Calu3 (cell line): ENCODE data around the gene SERTAD2. TPM values are rescaled to one million over a fixed set of nuclear protein-coding genes. Genes with fewer than 3 reads are reported as not detected.

ENCODE experiments used
- BruUV-seq: library from RNA; stranded (reverse); fragments of 400-500 nt; replicated peaks from 2 replicates; lab custom pipeline; 2021; lab: Mats Ljungman, UMichigan
- CTCF ChIA-PET: fragments of 300-600 bp; sonication (Branson Sonifier 250); formaldehyde crosslinking; loops from one replicate; lab custom pipeline; 2022; ENCODE audit warnings: antibody characterized with exemption; lab: Charles Lee
- DNase-seq: peaks from one replicate; pipeline ENCODE4 v3.0.0; 2022
- H3K27ac Mint-ChIP-seq: one replicate; pipeline ENCODE4 v1.8.0; 2022; ENCODE audit warnings: mixed read lengths; ENCODE audit not compliant: unreplicated experiment
- H3K27me3 Mint-ChIP-seq: one replicate; pipeline ENCODE4 v1.8.0; 2022; ENCODE audit warnings: mixed read lengths; ENCODE audit not compliant: unreplicated experiment
- H3K36me3 Mint-ChIP-seq: one replicate; pipeline ENCODE4 v1.8.0; 2022; ENCODE audit warnings: mild to moderate bottlenecking, moderate library complexity, mixed read lengths; ENCODE audit not compliant: insufficient read depth, unreplicated experiment
- H3K4me1 Mint-ChIP-seq: one replicate; pipeline ENCODE4 v1.8.0; 2022; ENCODE audit warnings: mild to moderate bottlenecking, low read depth, mixed read lengths; ENCODE audit not compliant: unreplicated experiment
- H3K4me3 Mint-ChIP-seq: one replicate; pipeline ENCODE4 v1.8.0; 2022; ENCODE audit warnings: mild to moderate bottlenecking, low read depth, moderate library complexity, mixed read lengths; ENCODE audit not compliant: unreplicated experiment
- H3K9me3 Mint-ChIP-seq: one replicate; pipeline ENCODE4 v1.8.0; 2022; ENCODE audit warnings: low read depth, mixed read lengths; ENCODE audit not compliant: unreplicated experiment
- intact Hi-C: fragments of 100-400 bp; cut with micrococcal nuclease; formaldehyde crosslinking; loops from one replicate; pipeline ENCODE4 v1.10.0; 2022; ENCODE audit not compliant: unreplicated experiment
- total RNA-seq: library from RNA; stranded (reverse); gene quantifications from 2 replicates; pipeline ENCODE4 v1.2.3, GENCODE V29; 2022
- TF ChIP-seq, protein P1 (sequence below): fragments of 200-600 bp; IDR thresholded peaks from one replicate; pipeline ENCODE4 v1.8.0; 2022; ENCODE audit warnings: antibody characterized with exemption; ENCODE audit not compliant: unreplicated experiment

Gene SERTAD2
- total RNA-seq, 1 experiment from 2014 or later: 19.2 TPM

DNA sequence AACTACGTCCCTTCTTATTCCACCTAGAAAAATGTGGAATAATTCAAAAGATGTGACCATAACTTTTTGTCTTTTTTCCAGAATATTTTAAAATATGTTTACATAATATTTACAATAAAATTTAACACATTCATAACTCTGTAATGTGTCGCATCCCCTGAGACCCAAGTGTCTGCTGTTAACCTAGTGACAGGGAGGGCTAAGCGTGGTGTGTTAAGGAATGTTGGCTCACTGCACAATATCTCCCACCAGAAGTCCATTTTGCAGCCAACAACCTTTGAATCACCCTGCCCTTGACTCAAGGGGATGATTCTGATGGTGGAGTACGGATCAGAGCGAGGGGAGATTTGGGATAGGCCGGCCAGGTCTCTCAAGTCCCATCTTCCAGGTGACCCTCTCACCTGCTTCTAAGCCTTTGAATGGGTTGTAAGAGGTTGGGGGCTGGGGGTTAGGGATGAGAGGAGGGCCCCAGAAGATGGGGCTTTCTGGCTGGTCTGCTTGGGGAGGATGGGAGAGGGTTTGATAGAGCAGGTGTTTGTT, 43.3 kb downstream of the SERTAD2 start:
- intact Hi-C loops: no loop called here
- Mint-ChIP-seq H3K9me3 (no peaks in the 10 kb centered on the region), H3K27ac (no peak overlapping the region), H3K27me3 (no peaks in the 10 kb centered on the region), H3K4me1 (peaks cover 32% of the 10 kb centered on the region), H3K36me3 (peaks cover 22% of the 10 kb centered on the region), H3K4me3 (no peak overlapping the region)
- CTCF ChIA-PET: no interaction called here
- TF ChIP-seq, protein P1, sequence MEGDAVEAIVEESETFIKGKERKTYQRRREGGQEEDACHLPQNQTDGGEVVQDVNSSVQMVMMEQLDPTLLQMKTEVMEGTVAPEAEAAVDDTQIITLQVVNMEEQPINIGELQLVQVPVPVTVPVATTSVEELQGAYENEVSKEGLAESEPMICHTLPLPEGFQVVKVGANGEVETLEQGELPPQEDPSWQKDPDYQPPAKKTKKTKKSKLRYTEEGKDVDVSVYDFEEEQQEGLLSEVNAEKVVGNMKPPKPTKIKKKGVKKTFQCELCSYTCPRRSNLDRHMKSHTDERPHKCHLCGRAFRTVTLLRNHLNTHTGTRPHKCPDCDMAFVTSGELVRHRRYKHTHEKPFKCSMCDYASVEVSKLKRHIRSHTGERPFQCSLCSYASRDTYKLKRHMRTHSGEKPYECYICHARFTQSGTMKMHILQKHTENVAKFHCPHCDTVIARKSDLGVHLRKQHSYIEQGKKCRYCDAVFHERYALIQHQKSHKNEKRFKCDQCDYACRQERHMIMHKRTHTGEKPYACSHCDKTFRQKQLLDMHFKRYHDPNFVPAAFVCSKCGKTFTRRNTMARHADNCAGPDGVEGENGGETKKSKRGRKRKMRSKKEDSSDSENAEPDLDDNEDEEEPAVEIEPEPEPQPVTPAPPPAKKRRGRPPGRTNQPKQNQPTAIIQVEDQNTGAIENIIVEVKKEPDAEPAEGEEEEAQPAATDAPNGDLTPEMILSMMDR: no peak
- no TSS peak for BruUV-seq
- no peak for DNase-seq

DNA sequence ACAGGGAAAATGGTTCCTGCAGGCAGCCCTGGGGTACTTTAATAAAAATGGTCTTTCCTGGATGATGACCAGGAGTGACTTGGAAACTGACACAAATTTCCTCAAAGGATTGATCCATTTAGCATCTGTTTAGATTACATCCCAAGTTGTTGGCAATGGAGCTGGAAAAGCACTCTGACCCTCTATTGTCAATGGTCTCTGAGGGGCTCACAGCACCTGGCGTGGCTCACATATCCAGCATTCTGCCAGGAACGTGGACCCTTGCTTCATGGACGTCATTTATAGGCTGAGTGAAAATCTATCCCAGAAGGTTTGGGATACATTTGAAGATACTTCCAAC, 43.8 kb downstream of the SERTAD2 start:
- H3K27ac Mint-ChIP-seq: no peak overlapping the region
- peaks cover 22% of the 10 kb centered on the region for H3K36me3 Mint-ChIP-seq
- no TSS peak for BruUV-seq
- DNase-seq: no peak
- peak overlapping the region; percentile 59 for H3K4me3 Mint-ChIP-seq
- CTCF ChIA-PET: no interaction called here
- no peaks in the 10 kb centered on the region for H3K27me3 Mint-ChIP-seq
- TF ChIP-seq, protein P1: no peak
- H3K9me3 Mint-ChIP-seq: no peaks in the 10 kb centered on the region
- intact Hi-C loops: no loop called here
- H3K4me1 Mint-ChIP-seq: peaks cover 32% of the 10 kb centered on the region

DNA sequence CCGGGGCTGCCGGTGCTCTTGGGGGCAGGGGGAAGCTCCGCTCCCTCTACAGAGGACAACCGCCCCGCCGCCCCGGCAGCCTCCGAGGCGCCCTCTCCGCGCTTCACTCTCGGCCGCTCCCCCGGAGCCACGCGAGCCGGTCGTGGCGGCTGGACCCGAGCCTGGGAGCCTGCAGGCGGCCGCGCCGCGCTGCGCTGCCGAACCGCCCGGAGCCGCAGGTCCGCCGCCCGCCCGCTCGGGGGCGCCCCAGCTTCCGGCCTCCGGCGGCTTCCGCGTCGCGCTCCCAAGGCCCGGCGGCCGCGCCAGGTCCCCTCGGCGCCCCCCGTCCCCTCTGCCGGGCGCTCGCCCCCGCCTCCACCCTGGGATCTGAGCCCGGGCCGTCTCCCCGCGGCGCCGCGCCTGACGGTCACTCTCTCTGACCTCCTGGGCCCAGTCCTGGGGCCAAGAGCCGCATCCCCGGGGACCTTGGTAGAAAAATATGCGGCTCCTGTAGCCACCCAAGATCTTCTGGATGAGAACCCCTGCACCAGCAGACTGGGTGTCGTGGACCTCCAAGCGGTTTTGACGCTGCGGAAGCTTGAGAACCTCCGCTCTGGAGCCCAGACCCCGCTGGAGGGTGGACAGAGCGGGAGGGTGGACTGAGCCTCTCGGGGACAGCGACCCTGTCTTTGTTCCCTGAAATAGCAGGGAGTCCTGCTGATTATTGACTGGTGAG, 44.3 kb downstream of the SERTAD2 start:
- peaks cover 4% of the 10 kb centered on the region for H3K9me3 Mint-ChIP-seq
- CTCF ChIA-PET: interaction anchor here (0.6 to 0.8 kb wide), 2 partner anchors 35 to 255 kb away, joined by 3 to 8 read pairs; no protein-coding TSS in a partner anchor
- no peak overlapping the region for H3K27ac Mint-ChIP-seq
- peaks cover 32% of the 10 kb centered on the region for H3K4me1 Mint-ChIP-seq
- BruUV-seq: no TSS peak
- H3K4me3 Mint-ChIP-seq: peak overlapping the region; percentile 59
- DNase-seq: peak; percentile 78
- H3K36me3 Mint-ChIP-seq: peaks cover 22% of the 10 kb centered on the region
- intact Hi-C loops: no loop called here
- TF ChIP-seq, protein P1: peak; percentile 23
- no peaks in the 10 kb centered on the region for H3K27me3 Mint-ChIP-seq

DNA sequence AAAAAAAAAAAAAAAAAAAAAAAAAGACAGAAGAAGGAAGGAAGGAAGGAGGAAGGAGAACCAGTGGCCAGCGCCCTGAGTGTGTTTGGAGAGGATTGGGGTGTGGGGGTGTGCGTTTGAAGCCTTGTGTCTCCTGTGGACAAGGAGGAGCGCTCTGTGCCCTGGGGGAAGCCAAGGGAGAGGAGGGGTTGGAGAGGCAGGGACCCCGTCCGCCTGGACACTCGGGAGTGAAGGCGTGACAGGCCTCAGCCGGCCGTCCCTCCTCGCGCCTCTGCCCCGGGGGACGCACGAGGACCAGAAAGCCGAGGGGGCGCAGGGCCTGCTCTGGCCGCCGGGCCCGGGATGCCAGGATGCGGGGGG, 44.9 kb downstream of the SERTAD2 start:
- intact Hi-C loops: no loop called here
- TF ChIP-seq, protein P1: no peak
- Mint-ChIP-seq H3K36me3 (peaks cover 27% of the 10 kb centered on the region), H3K4me1 (peaks cover 32% of the 10 kb centered on the region), H3K27ac (peak overlapping the region; percentile 66), H3K4me3 (peak overlapping the region; percentile 59), H3K9me3 (peaks cover 4% of the 10 kb centered on the region), H3K27me3 (no peaks in the 10 kb centered on the region)
- no TSS peak for BruUV-seq
- CTCF ChIA-PET: interaction anchor here (0.6 to 0.8 kb wide), 3 partner anchors 35 to 256 kb away, joined by 3 to 8 read pairs (median 4); no protein-coding TSS in a partner anchor
- DNase-seq: no peak
